Stomach (tissue), 9 donors: ENCODE results near the gene CCBE1. TPM values are rescaled to one million over a fixed set of nuclear protein-coding genes. Genes with fewer than 3 reads are reported as not detected.

Experiments
- DNase-seq, 2 donors: peaks; one replicate each; pipeline versions ENCODE4 v3.0.0 to v3.0.0-alpha.2; 2013 to 2019
- H3K27ac ChIP-seq, 5 donors: fragments of 200-600 bp in 4 of 5; sonication (generic) in 4 of 5; one replicate each; pipeline ENCODE4 v1.5.1; 2013 to 2019; ENCODE audit warnings: mild to moderate bottlenecking in 1 of 5, moderate library complexity in 1 of 5
- H3K27me3 ChIP-seq, 3 donors: fragments of 200-600 bp; sonication (generic); one replicate each; pipeline ENCODE4 v1.5.1; 2017 to 2019; ENCODE audit warnings: mixed run types in 1 of 3
- H3K36me3 ChIP-seq, 4 donors: fragments of 200-600 bp; sonication (generic); 1 replicate in 3 of 4; 2 replicates in 1 of 4; pipeline ENCODE4 v1.5.1; 2016 to 2019
- H3K4me1 ChIP-seq, 4 donors: fragments of 200-600 bp; sonication (generic); one replicate each; pipeline ENCODE4 v1.5.1; 2016 to 2019
- H3K4me3 ChIP-seq, 4 donors: fragments of 200-600 bp; sonication (generic) in 3 of 4; one replicate each; pipeline ENCODE4 v1.5.1; 2016 to 2019; ENCODE audit warnings: mild to moderate bottlenecking in 1 of 4
- H3K9me3 ChIP-seq, 4 donors: fragments of 200-600 bp; sonication (generic); one replicate each; pipeline ENCODE4 v1.5.1; 2016 to 2019
- EP300 ChIP-seq: sonication (generic); formaldehyde crosslinking; IDR thresholded peaks from one replicate; pipeline ENCODE4 v1.6.1; 2017; ENCODE audit warnings: antibody characterized with exemption
- POLR2A ChIP-seq, 4 donors: fragments of 450-650 bp; IDR thresholded peaks; one replicate each; pipeline ENCODE4 v1.6.1; 2016; ENCODE audit warnings: antibody characterized with exemption in 4 of 4, control low read depth in 2 of 4, mild to moderate bottlenecking in 1 of 4, moderate library complexity in 1 of 4
- POLR2AphosphoS5 ChIP-seq, 3 donors: sonication (generic); formaldehyde crosslinking; IDR thresholded peaks; one replicate each; pipeline ENCODE4 v1.6.1; 2016; ENCODE audit warnings: antibody characterized with exemption in 3 of 3
- WGBS, 5 donors: extraction: QIAGEN DNeasy Blood & Tissue Kit in 3 of 5; methylation state at CpG; one replicate each; pipeline versions ENCODE4 v1.1.5 to v1.1.7; 2013 to 2018; 5-methylcytosine and 5-hydroxymethylcytosine counted together
- intact Hi-C: fragments of 100-400 bp; cut with DNase I; formaldehyde crosslinking; loops from one replicate; pipeline ENCODE4 v1.15.1; 2023; ENCODE audit warnings: low total_unique reads
- polyA plus RNA-seq, 3 donors: library from polyadenylated mRNA; stranded (reverse); fragments of 200-250 nt; gene quantifications; one replicate each; pipeline ENCODE4 v1.2.3, GENCODE V29; 2013
- total RNA-seq, 5 donors: library from RNA; depleted of rRNA; stranded (reverse); fragments of >200 nt; gene quantifications; one replicate each; pipeline versions ENCODE4 v1.1.0 to v1.2.3, GENCODE V29; 2014 to 2016
- TF ChIP-seq, protein P1 (sequence below), 7 experiments: fragments of 450-650 bp in 4 of 7; fragments of 200-600 bp in 3 of 7; sonication (generic) in 3 of 7; IDR thresholded peaks; one replicate each; pipeline ENCODE4 v1.5.1; 2016 to 2019; ENCODE audit warnings: antibody characterized with exemption in 7 of 7, control low read depth in 2 of 7, mild to moderate bottlenecking in 1 of 7
- donor health status: healthy with polysubstance abuse.
- donor health status: Bipolar disorder and iron deficiency.
- donor health status: healthy.

Gene CCBE1
- total and polyA plus RNA-seq, 8 donors: 0.29 to 4.0 (median 1.2) TPM

DNA sequence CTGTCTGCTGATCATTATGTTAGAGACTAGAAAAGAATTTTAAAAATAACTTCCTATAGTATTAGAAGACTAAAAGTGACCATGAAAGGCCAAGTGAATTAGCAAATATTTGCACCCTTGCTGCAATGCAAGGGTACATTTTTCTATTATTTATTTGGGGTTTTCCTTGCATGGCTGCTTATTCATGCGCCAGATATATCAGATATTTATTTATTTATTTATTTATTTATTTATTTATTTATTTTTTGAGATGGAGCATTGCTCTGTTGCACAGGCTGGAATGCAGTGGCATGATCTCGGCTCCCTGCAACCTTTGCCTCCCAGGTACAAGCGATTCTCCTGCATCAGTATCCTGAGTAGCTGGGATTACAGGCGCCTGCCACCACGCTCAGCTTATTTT lies 211.8 kb downstream of the CCBE1 start:
- no peak for DNase-seq
- Histone ChIP-seq H3K27ac (no peak overlapping the region), H3K4me1 (peaks cover 0 to 14% (median 3%) of the 10 kb centered on the region in 4 donors), H3K4me3 (no peak overlapping the region), H3K9me3 (no peaks in the 10 kb centered on the region), H3K36me3 (no peaks in the 10 kb centered on the region), H3K27me3 (no peaks in the 10 kb centered on the region)
- WGBS, 5 donors: 71 to 93% (median 82%) methylated on average over 5 of the region's 5 CpGs
- no peak for TF ChIP-seq EP300
- TF ChIP-seq, protein P1, sequence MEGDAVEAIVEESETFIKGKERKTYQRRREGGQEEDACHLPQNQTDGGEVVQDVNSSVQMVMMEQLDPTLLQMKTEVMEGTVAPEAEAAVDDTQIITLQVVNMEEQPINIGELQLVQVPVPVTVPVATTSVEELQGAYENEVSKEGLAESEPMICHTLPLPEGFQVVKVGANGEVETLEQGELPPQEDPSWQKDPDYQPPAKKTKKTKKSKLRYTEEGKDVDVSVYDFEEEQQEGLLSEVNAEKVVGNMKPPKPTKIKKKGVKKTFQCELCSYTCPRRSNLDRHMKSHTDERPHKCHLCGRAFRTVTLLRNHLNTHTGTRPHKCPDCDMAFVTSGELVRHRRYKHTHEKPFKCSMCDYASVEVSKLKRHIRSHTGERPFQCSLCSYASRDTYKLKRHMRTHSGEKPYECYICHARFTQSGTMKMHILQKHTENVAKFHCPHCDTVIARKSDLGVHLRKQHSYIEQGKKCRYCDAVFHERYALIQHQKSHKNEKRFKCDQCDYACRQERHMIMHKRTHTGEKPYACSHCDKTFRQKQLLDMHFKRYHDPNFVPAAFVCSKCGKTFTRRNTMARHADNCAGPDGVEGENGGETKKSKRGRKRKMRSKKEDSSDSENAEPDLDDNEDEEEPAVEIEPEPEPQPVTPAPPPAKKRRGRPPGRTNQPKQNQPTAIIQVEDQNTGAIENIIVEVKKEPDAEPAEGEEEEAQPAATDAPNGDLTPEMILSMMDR (IDR thresholded peaks at IDR 0.05): no peak
- no peak for TF ChIP-seq POLR2A (IDR thresholded peaks at IDR 0.05)
- no peak for TF ChIP-seq POLR2AphosphoS5 (IDR thresholded peaks at IDR 0.05)
- intact Hi-C loops: no loop called here

DNA sequence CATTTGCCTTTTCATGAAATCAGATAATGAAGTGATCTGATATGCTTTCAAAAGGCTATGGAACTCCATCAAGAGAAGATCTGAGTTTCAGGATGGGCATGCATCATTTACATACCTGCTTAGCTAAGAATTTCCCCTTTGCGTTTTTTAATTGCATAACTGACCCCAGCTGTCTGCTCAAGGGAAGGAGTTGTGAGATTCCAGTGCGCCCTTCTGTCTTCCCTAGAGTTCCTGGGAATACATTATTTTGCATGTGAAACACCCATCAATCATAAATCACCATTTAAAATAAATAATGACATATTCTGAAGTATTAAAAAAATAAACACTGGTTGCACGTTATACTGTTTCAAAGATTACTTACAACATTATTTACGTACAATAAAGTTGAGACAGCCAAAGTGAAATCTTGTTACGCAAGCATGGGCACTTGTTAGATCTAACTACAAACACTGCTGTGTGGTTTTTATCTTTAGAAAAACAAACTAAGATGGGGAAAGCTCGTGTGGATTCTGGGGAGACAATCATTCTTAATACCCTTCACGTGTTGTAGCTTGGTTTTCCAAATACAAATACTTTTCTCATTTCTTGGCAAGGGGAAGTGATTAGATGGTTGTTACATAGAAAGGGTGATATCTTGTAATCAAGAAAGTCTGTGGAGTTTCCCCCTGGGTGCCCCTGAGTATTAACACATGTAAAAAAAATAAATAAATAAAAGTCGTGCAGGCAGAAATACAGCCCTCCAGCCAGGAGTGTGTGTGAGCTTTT lies 212.5 kb downstream of the CCBE1 start:
- WGBS, 5 donors: 9 to 21% (median 12%) methylated on average over 8 of the region's 8 CpGs
- no peaks in the 10 kb centered on the region for H3K9me3 ChIP-seq
- H3K27me3 ChIP-seq: no peaks in the 10 kb centered on the region
- H3K36me3 ChIP-seq: no peaks in the 10 kb centered on the region
- DNase-seq: peak in 1 of 2 donors; percentile 29
- intact Hi-C loops: no loop called here
- peaks cover 0 to 14% (median 3%) of the 10 kb centered on the region in 4 donors for H3K4me1 ChIP-seq
- no peak overlapping the region for H3K27ac ChIP-seq
- no peak overlapping the region for H3K4me3 ChIP-seq
- TF ChIP-seq POLR2A (IDR thresholded peaks at IDR 0.05) (no peak), EP300 (no peak)

DNA sequence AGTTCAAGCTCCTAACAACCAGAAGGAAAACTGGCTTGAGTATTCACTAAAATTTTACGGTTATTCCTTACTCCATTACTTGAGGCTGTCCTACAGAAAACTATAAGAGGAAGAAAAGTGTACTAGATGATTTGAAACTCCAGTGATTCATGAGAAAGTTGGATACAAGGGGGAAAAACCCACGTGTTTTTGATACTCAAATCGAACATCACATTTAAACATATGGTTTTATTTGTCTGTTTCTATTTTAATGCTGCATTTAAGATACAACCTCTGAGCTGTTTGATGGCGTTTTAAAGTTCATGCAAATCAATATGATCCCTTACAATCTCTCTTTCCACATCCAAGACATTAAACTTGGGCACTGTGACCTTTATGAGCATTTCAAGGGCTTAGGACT lies 213.1 kb downstream of the CCBE1 start:
- no peaks in the 10 kb centered on the region for H3K36me3 ChIP-seq
- H3K4me1 ChIP-seq: peaks cover 0 to 14% (median 3%) of the 10 kb centered on the region in 4 donors
- no peaks in the 10 kb centered on the region for H3K9me3 ChIP-seq
- no peak overlapping the region for H3K4me3 ChIP-seq
- WGBS, 5 donors: 53 to 68% (median 61%) methylated on average over 4 of the region's 4 CpGs
- intact Hi-C loops: no loop called here
- no peak for TF ChIP-seq POLR2AphosphoS5 (IDR thresholded peaks at IDR 0.05)
- TF ChIP-seq, protein P1 (IDR thresholded peaks at IDR 0.05): no peak
- no peak for TF ChIP-seq EP300
- no peak for TF ChIP-seq POLR2A (IDR thresholded peaks at IDR 0.05)
- DNase-seq: no peak
- H3K27ac ChIP-seq: no peak overlapping the region
- H3K27me3 ChIP-seq: no peaks in the 10 kb centered on the region

DNA sequence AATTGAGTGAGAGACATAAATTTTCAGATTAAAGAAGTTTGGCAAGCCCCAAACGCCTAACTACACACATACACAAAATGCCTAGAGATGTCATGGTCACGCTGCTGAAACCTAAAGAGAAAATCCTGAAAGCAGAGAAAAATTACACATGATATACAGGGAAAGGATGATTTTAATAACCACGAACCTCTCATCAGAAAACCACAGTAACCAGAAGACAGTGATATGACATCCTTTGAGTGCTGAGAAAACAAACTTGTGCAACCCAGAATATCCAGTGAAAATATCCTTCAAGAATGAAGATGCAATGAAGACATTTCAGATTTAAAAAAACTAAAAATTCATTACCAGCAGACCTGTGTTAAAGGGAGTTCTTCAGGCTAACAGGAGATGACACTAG lies 215.8 kb downstream of the CCBE1 start:
- no peak for DNase-seq
- no peaks in the 10 kb centered on the region for H3K9me3 ChIP-seq
- WGBS, 5 donors: 81 to 85% (median 83%) methylated on average over 3 of the region's 3 CpGs
- H3K36me3 ChIP-seq: no peaks in the 10 kb centered on the region
- TF ChIP-seq EP300 (no peak), POLR2AphosphoS5 (IDR thresholded peaks at IDR 0.05) (no peak), POLR2A (IDR thresholded peaks at IDR 0.05) (no peak)
- TF ChIP-seq, protein P1 (IDR thresholded peaks at IDR 0.05): no peak
- H3K4me1 ChIP-seq: peaks cover 0 to 14% (median 3%) of the 10 kb centered on the region in 4 donors
- H3K27ac ChIP-seq: no peak overlapping the region
- H3K27me3 ChIP-seq: no peaks in the 10 kb centered on the region
- H3K4me3 ChIP-seq: no peak overlapping the region
- intact Hi-C loops: no loop called here

DNA sequence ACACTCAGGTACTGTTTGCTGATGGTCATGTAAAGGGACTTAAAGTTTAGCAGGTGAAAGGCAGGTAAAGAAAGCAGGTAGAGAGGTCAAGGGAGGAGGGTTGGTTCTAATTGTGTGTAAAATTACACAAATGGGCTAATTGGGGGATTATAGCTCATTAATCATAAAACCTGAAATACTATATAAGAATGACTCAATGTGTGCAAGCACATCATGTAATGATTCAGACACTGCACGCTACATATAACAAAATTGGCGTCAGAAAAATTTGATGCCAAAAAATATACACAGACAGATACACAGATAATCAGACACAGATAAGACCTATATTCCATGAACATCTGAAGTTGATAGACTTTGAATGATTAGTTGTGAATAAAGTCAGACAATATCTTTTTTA lies 217.4 kb downstream of the CCBE1 start:
- DNase-seq: no peak
- WGBS, 5 donors: 75 to 90% (median 86%) methylated on average over 2 of the region's 2 CpGs
- H3K27ac ChIP-seq: no peak overlapping the region
- no peaks in the 10 kb centered on the region for H3K9me3 ChIP-seq
- intact Hi-C loops: no loop called here
- H3K4me1 ChIP-seq: peaks cover 0 to 7% (median 0%) of the 10 kb centered on the region in 4 donors
- H3K36me3 ChIP-seq: no peaks in the 10 kb centered on the region
- TF ChIP-seq POLR2A (IDR thresholded peaks at IDR 0.05) (no peak), POLR2AphosphoS5 (IDR thresholded peaks at IDR 0.05) (no peak), EP300 (no peak)
- TF ChIP-seq, protein P1 (IDR thresholded peaks at IDR 0.05): no peak
- no peak overlapping the region for H3K4me3 ChIP-seq
- no peaks in the 10 kb centered on the region for H3K27me3 ChIP-seq
